Lower leg skin (tissue), 4 donors: ENCODE results near the gene CROT. TPM values are rescaled to one million over a fixed set of nuclear protein-coding genes. Genes with fewer than 3 reads are reported as not detected.

ENCODE experiments used
- DNase-seq, 2 donors: peaks; one replicate each; pipeline ENCODE4 v3.0.0-alpha.2; 2019; ENCODE audit warnings: low spot score in 2 of 2
- H3K4me3 ChIP-seq: fragments of 200-600 bp; sonication (generic); 2 replicates; pipeline ENCODE4 v1.5.1; 2017; ENCODE audit warnings: mild to moderate bottlenecking, low read depth; ENCODE audit not compliant: poor library complexity, severe bottlenecking
- POLR2A ChIP-seq, 2 donors: fragments of 450-650 bp; IDR thresholded peaks; one replicate each; pipeline ENCODE4 v1.6.1; 2016 to 2017; ENCODE audit warnings: antibody characterized with exemption in 2 of 2, mild to moderate bottlenecking in 1 of 2, moderate library complexity in 1 of 2
- WGBS, 2 donors: methylation state at CpG; one replicate each; pipeline ENCODE4 v1.1.5; 2018; 5-methylcytosine and 5-hydroxymethylcytosine counted together
- intact Hi-C: fragments of 100-400 bp; cut with DNase I; formaldehyde crosslinking; loops from one replicate; pipeline ENCODE4 v1.15.0; 2023; ENCODE audit warnings: low total_unique reads
- total RNA-seq, 4 donors: library from RNA; depleted of rRNA; stranded (reverse); fragments of >200 nt; gene quantifications; one replicate each; pipeline ENCODE4 v1.1.0, GENCODE V29; 2016
- TF ChIP-seq, protein P1 (sequence below), 3 donors: fragments of 450-650 bp; IDR thresholded peaks; one replicate each; pipeline ENCODE4 v1.5.1; 2016; ENCODE audit warnings: antibody characterized with exemption in 3 of 3, mild to moderate bottlenecking in 3 of 3, moderate library complexity in 2 of 3

CROT gene
- total RNA-seq, 4 donors from 2014 or later = 18.9 to 41.3 (median 25.2) TPM

DNA sequence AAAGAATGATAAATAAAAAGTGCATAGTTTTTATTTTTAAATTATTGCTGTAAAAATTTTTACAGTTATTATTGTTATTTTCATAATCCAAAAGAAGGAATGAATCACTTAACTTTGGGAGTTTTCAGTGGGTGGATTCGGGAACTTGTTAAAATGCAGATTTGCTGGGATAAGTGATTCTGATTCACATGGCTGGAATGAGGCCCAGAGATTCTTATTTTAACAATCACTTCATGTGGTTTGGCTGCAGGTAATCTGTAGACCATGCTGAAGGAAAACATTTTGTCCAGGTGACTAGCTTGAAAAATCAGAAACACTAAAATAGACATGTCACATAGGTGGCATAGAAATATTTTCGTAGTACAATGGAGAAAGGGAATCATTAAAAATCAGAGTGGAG is 13.9 kb downstream of the CROT start:
- no peak for TF ChIP-seq POLR2A (IDR thresholded peaks at IDR 0.05)
- TF ChIP-seq, protein P1, sequence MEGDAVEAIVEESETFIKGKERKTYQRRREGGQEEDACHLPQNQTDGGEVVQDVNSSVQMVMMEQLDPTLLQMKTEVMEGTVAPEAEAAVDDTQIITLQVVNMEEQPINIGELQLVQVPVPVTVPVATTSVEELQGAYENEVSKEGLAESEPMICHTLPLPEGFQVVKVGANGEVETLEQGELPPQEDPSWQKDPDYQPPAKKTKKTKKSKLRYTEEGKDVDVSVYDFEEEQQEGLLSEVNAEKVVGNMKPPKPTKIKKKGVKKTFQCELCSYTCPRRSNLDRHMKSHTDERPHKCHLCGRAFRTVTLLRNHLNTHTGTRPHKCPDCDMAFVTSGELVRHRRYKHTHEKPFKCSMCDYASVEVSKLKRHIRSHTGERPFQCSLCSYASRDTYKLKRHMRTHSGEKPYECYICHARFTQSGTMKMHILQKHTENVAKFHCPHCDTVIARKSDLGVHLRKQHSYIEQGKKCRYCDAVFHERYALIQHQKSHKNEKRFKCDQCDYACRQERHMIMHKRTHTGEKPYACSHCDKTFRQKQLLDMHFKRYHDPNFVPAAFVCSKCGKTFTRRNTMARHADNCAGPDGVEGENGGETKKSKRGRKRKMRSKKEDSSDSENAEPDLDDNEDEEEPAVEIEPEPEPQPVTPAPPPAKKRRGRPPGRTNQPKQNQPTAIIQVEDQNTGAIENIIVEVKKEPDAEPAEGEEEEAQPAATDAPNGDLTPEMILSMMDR (IDR thresholded peaks at IDR 0.05) = no peak
- no peak overlapping the region for H3K4me3 ChIP-seq
- intact Hi-C loops = no loop called here
- DNase-seq = no peak
- 47 to 52% methylated on average over 2 of the region's 2 CpGs for WGBS, 2 donors

DNA sequence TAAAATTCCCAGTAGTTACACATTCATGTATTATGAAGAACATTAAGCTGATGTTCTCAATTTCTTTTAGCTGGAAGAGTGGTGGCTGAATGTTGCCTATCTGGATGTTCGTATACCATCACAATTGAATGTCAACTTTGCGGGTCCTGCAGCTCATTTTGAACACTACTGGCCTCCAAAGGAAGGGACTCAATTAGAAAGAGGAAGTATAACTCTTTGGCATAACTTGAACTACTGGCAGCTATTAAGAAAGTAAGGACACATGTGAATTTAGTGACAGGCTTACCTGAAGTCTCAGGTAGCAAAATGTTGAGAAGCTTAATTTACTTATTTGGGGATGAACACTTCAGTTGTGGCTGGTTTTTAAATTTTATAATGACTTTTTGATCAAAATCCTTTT is 15.9 kb downstream of the CROT start:
- H3K4me3 ChIP-seq = no peak overlapping the region
- WGBS, 2 donors = 95 to 97% methylated on average over 2 of the region's 2 CpGs
- TF ChIP-seq, protein P1 (IDR thresholded peaks at IDR 0.05) = no peak
- TF ChIP-seq POLR2A (IDR thresholded peaks at IDR 0.05) = no peak
- DNase-seq = no peak
- intact Hi-C loops = no loop called here

DNA sequence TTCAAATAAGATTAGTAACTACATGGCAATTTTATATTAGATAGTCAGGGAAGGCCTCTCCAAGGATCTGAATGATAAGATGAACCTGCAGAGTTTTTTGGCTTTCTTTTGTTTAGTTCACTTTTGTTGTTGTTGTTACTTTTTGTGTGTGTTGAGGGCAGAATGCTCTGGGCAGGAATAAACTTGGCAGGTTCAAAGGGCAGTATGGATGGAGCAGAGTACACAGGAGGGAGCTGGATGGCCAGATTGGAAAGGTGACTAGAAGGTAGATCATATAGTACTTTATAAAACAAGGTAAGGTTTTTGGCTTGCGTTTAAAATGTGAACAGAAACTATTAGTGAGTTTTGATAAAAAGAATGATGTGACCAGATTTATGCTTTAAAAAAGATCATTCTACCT is 17.9 kb downstream of the CROT start:
- no peak for TF ChIP-seq POLR2A (IDR thresholded peaks at IDR 0.05)
- no peak for DNase-seq
- no peak overlapping the region for H3K4me3 ChIP-seq
- 97 to 98% methylated on average over 1 of the region's 1 CpG for WGBS, 2 donors
- intact Hi-C loops = no loop called here

DNA sequence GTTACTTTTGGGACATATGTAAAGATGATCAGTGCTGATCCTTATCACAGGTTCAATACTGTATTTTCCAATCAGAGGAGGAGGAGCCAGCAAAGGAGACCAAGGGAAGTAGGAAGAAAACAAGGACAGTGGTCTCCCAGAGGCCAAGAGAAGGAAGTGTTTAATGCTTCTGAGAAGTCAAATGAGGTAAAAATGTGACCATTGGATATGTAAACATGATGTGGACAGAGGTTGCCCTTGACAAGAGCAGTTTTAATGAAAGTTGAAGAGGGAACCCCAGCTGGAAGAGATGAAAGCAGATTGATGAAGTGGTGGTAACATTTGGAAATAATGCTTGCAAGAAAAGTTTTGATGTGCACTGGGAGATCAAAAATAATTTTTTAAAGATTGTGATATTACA is 18.8 kb downstream of the CROT start:
- intact Hi-C loops = no loop called here
- no peak overlapping the region for H3K4me3 ChIP-seq
- no peak for TF ChIP-seq POLR2A (IDR thresholded peaks at IDR 0.05)
- TF ChIP-seq, protein P1 (IDR thresholded peaks at IDR 0.05) = no peak
- DNase-seq = no peak

DNA sequence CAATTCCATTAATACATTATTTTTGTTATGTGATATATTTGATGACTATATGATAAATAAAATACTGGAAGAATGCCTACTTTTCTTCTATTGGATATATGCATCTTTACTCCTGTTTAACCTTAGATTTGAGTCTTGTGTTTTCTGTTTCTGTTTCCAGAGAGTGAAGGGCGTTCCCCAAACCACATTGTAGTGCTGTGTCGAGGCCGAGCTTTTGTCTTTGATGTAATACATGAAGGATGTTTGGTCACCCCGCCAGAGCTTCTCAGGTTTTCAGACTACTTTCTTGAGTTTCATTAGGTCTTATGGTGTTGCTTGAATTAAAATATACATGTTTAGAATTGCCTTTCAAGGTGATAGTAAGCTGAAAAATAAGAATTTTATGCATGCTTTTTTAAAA is 23.8 kb downstream of the CROT start:
- intact Hi-C loops = no loop called here
- no peak overlapping the region for H3K4me3 ChIP-seq
- TF ChIP-seq POLR2A (IDR thresholded peaks at IDR 0.05) = no peak
- TF ChIP-seq, protein P1 (IDR thresholded peaks at IDR 0.05) = no peak
- no peak for DNase-seq
- WGBS, 2 donors = 91 to 93% methylated on average over 4 of the region's 4 CpGs

DNA sequence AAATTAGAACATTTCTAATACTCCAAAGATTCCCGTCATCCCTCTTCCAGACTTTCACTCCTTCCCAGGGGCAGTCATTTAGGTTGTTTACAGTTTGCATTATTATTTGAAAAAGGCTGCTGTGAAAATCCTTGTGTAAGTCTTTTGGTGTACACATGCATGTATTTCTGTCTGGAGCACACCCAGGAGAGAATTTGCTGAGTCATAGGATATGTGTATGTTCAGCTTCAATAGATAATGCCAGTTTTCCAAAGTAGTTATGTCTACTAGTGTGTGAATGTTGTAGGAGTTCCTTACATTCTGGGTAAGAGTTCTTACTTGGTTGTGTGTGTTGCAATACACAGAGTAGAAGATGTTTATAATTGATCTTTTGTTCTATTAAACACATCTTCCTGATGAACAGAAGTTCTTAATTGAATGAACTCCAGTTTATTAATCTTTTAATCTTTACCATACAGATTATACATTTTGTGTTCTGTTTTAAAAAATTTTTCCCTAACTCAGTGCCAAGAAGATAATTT is 25.3 kb downstream of the CROT start:
- WGBS, 2 donors = 86 to 90% methylated on average over 1 of the region's 1 CpG
- intact Hi-C loops = no loop called here
- no peak for DNase-seq
- TF ChIP-seq POLR2A (IDR thresholded peaks at IDR 0.05) = no peak
- TF ChIP-seq, protein P1 (IDR thresholded peaks at IDR 0.05) = no peak
- H3K4me3 ChIP-seq = no peak overlapping the region
